Mesothelial cell of epicardium (in vitro differentiated cells): ENCODE measurements around the gene DACH1. TPM values are rescaled to one million over a fixed set of nuclear protein-coding genes. Genes with fewer than 3 reads are reported as not detected.

Source experiments
- DNase-seq, 2 experiments: peaks; one replicate each; pipeline ENCODE4 v3.0.0; 2021; ENCODE audit warnings: low spot score in 2 of 2; ENCODE audit not compliant: unreplicated experiment in 2 of 2
- H3K27ac Mint-ChIP-seq: 2 replicates; pipeline ENCODE4 v1.8.0; 2021; ENCODE audit warnings: mixed read lengths
- H3K27me3 Mint-ChIP-seq: 2 replicates; pipeline ENCODE4 v1.8.0; 2021; ENCODE audit warnings: low read depth, mixed read lengths
- H3K36me3 Mint-ChIP-seq: 2 replicates; pipeline ENCODE4 v1.8.0; 2021; ENCODE audit warnings: mixed read lengths
- H3K4me1 Mint-ChIP-seq: 2 replicates; pipeline ENCODE4 v1.8.0; 2021; ENCODE audit warnings: mixed read lengths
- H3K4me3 Mint-ChIP-seq: 2 replicates; pipeline ENCODE4 v1.8.0; 2021; ENCODE audit warnings: mild to moderate bottlenecking, moderate library complexity, mixed read lengths
- H3K9me3 Mint-ChIP-seq: 2 replicates; pipeline ENCODE4 v1.8.0; 2021; ENCODE audit warnings: mixed read lengths
- total RNA-seq: library from RNA; stranded (reverse); gene quantifications from 3 replicates; pipeline ENCODE4 v1.2.1, GENCODE V29; 2021
- TF ChIP-seq, protein P1 (sequence below): fragments of 200-600 bp; sonication (generic); IDR thresholded peaks from one replicate; pipeline ENCODE4 v1.5.0; 2021; ENCODE audit warnings: antibody characterized with exemption; ENCODE audit not compliant: unreplicated experiment

The DACH1 gene
- total RNA-seq, 1 donor from 2014 or later, result 69.0 TPM

DNA sequence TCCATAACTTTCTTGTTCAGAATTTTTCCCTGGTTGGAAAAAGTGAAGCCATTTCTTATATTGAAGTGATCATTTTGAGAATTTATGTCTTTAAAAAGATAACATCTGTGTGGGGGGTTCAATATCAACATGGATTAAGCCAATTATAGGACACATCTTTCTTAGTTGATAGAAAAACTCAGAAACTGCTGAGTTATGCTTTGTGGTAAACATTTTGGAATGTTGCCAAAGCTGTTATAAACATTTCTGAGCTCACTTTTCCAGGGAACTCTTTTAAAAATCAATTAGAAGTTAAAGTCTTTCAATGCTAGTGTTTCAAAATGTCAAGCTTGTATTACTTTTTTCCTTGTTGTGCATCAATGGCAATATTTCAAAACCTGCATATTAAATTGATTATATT lies 248.8 kb downstream of the DACH1 start:
- no peak for DNase-seq
- TF ChIP-seq, protein P1, sequence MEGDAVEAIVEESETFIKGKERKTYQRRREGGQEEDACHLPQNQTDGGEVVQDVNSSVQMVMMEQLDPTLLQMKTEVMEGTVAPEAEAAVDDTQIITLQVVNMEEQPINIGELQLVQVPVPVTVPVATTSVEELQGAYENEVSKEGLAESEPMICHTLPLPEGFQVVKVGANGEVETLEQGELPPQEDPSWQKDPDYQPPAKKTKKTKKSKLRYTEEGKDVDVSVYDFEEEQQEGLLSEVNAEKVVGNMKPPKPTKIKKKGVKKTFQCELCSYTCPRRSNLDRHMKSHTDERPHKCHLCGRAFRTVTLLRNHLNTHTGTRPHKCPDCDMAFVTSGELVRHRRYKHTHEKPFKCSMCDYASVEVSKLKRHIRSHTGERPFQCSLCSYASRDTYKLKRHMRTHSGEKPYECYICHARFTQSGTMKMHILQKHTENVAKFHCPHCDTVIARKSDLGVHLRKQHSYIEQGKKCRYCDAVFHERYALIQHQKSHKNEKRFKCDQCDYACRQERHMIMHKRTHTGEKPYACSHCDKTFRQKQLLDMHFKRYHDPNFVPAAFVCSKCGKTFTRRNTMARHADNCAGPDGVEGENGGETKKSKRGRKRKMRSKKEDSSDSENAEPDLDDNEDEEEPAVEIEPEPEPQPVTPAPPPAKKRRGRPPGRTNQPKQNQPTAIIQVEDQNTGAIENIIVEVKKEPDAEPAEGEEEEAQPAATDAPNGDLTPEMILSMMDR, result no peak
- H3K27me3 Mint-ChIP-seq, result no peaks in the 10 kb centered on the region
- H3K4me1 Mint-ChIP-seq, result peaks cover 51% of the 10 kb centered on the region
- H3K4me3 Mint-ChIP-seq, result no peak overlapping the region
- peak overlapping the region; percentile 43 for H3K27ac Mint-ChIP-seq
- H3K9me3 Mint-ChIP-seq, result no peaks in the 10 kb centered on the region
- H3K36me3 Mint-ChIP-seq, result peaks cover 9% of the 10 kb centered on the region

DNA sequence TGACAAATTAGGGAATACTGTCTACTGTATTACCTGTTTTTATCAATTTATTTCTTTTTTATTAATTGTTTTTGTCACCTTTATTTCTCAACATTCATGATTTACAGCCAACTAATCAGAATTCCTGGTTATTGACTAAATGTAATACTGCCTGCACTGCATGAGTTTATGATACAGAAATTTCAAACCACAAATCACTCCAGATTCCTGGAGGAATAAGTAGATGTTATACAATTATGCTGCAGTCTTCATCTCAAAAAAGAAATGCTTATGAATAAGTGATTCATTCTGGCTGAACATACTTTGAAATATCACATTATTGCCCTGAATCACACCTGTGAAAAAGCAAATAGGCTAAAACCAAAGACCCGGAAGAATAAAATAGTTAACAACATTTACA lies 249.7 kb downstream of the DACH1 start:
- peak overlapping the region; percentile 43 for H3K27ac Mint-ChIP-seq
- no peak overlapping the region for H3K4me3 Mint-ChIP-seq
- peaks cover 54% of the 10 kb centered on the region for H3K4me1 Mint-ChIP-seq

DNA sequence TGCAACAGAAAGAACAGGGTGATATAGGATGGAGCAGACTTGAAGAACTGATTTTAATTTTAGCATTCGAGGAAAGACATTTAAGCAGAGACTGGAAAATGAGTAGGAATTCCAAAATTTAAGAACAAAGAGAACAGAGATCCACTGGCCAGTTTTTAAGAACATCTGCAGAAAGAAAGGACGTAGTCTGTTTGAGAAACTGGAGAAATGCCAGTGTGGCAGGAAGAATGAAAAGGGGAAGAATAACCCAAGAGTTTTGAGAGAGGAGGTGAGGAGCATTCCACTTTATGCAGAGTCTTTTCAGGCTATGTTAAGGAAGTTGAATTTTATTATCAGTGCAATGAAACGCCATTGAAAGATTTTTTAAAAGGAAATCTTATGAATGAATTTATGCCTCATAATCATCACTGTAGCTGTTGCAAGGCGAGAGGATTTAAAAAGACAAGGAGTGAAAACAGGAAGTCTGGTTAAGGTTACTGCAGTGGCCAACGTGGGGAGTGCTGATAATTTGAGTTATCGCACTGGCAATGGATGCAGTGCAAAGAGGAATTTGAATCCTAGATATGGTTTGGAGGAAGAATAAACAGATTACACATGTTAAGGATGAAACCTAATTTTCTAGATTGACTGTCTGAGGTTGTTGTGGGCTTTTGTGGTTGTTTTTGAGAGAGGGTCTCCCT lies 253.8 kb downstream of the DACH1 start:
- TF ChIP-seq, protein P1, result no peak
- Mint-ChIP-seq H3K27me3 (no peaks in the 10 kb centered on the region), H3K4me3 (no peak overlapping the region)

More for the DNA sequence above, 249.7 kb downstream of the DACH1 start:
- no peaks in the 10 kb centered on the region for H3K27me3 Mint-ChIP-seq
- H3K9me3 Mint-ChIP-seq, result no peaks in the 10 kb centered on the region
- no peak for DNase-seq
- H3K36me3 Mint-ChIP-seq, result peaks cover 13% of the 10 kb centered on the region
- TF ChIP-seq, protein P1, result no peak

DNA sequence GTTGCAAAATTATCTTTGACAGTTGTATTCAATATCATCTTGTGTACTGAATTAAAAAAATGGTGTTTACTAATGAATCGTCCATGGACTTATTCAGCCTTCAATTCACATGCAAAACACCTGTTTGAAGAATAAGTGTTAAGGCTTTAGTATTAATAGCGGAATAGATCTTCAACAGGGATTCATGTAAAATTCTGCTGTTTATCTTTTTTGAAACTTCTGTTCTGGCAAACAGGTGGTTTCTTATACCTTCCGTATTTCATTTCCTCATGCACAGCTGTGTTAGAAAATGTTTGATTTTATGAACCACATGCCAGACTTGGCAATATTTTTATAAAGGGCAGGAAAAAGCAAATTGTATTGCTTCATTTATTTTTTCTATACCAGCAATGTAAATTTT lies 255.7 kb downstream of the DACH1 start:
- TF ChIP-seq, protein P1, result no peak
- DNase-seq, result no peak
- Mint-ChIP-seq H3K27me3 (no peaks in the 10 kb centered on the region), H3K9me3 (no peaks in the 10 kb centered on the region), H3K36me3 (peaks cover 13% of the 10 kb centered on the region), H3K4me3 (no peak overlapping the region), H3K27ac (no peak overlapping the region), H3K4me1 (peaks cover 32% of the 10 kb centered on the region)

More for the DNA sequence above, 253.8 kb downstream of the DACH1 start:
- Mint-ChIP-seq H3K27ac (peak overlapping the region; percentile 61), H3K4me1 (peaks cover 42% of the 10 kb centered on the region), H3K36me3 (peaks cover 13% of the 10 kb centered on the region), H3K9me3 (no peaks in the 10 kb centered on the region)
- DNase-seq, result no peak

DNA sequence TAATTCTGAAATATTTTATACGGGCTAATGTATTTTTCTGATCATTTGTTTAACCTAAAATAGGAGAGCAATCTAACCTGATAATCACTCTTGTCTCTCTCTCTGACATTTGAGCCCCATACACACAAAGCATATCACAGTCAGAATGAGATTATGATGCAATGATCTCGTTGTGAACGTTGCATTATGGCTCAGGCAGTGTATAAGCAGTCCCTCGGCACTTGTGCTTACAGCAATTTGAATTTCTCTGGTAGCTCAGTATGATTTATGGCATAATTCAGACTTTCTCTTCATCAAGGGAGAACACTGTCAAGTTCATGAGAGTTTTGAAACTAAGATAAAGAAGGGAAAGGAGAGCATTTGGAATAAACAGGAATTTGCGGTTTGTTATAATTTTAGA lies 256.1 kb downstream of the DACH1 start:
- Mint-ChIP-seq H3K4me3 (no peak overlapping the region), H3K36me3 (peaks cover 11% of the 10 kb centered on the region), H3K9me3 (no peaks in the 10 kb centered on the region), H3K27me3 (no peaks in the 10 kb centered on the region), H3K27ac (peak overlapping the region; percentile 61), H3K4me1 (peaks cover 32% of the 10 kb centered on the region)
- TF ChIP-seq, protein P1, result no peak
- no peak for DNase-seq
